ENCODE data around the gene PCDHGA11.

- TF ChIP-seq CTCF (IDR thresholded peaks at IDR 0.05) (no peak), POLR2A (IDR thresholded peaks at IDR 0.05) (no peak), EP300 (IDR thresholded peaks at IDR 0.05) (no peak), POLR2AphosphoS5 (IDR thresholded peaks at IDR 0.05) (no peak)
Observed at GRCh38 chr5:141431286-141431685, 10.4 kb downstream of the PCDHGA11 start.
